ENCODE measurements around the gene PROSER3.
"Not testable (repeated sequence)": the region's sequence is repeated elsewhere in the genome, so short reads cannot be mapped to it uniquely, and the experiment has no call there.

PROSER3 gene

DNA sequence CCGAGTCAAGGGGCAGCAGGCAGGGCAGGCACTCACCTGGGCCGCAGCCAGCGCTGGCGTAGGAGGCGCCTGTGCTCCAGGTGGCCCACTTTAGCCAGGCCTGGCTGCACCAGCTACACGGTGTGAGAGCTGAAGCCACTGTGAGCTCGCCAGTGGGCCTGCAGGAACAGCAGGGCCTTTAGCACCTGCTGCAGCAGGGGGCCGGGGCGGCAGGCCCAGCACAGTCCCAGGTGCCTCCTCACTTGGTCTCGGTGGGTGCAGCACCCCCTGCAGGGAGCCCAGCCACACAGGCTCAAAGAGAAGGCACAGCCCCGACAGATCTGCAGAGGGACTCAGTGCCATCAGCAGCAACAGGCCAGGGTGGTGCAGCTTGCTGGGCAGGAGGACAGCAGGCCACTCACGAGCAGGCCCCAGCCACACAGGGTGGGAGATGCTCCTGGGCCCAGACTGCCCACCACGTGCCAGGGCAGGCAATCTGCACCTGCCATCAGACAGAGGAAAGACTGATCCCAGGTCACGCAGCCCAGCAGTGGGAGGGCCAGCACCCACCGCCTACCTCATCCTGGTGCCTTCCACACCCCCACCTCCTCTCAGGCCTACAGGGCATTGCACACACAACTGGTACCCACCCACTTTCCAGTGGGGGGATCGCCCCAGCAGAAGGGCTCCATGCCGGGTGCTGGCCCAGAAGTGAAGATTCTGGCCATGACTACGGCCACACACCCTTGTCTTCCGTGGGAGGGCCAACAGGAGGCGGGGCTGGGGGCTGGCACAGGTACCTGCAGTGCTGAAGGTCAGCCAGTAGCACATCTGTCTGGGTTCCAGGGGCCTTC lies 33.2 kb downstream of the PROSER3 start:
- Histone ChIP-seq H3K4me3 (ENCODE audit: low read length) (no peak overlapping the region), H3K36me3 (ENCODE audit: control insufficient read depth, insufficient read depth, low read length) (no peaks in the 10 kb centered on the region), H3K4me1 (ENCODE audit: control insufficient read depth, insufficient read depth, low read length) (no peaks in the 10 kb centered on the region), H3K27ac (ENCODE audit: low read depth, low read length) (no peak overlapping the region), H3K9ac (ENCODE audit: low read length) (no peak overlapping the region), H3K27me3 (ENCODE audit: control insufficient read depth, insufficient read depth, low read length) (no peaks in the 10 kb centered on the region)

DNA sequence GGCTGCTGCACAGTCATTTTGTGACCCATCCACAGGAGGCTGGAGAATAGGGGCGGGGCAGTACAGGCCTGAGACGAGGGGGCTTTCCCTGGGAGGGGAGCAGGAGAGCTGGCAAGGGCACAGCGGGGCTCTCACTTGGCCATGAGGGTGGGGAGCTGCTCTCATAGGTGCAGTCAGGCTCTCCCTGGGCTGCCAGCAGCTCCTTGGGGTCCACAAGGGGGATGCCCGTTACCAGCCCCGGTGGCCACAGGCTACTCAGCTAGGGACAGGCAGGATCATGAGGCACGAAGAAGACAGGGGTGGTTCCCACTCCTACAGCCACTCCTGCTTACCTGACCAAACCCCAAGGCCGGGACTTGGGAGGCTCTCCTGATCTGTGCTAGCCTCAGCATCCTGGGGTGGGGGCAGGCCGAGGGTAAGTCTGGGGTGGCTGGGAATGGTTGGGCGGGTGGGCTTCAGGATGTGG lies 33.9 kb downstream of the PROSER3 start:
- Histone ChIP-seq H3K36me3 (ENCODE audit: control insufficient read depth, insufficient read depth, low read length) (no peaks in the 10 kb centered on the region), H3K4me1 (ENCODE audit: control insufficient read depth, insufficient read depth, low read length) (no peaks in the 10 kb centered on the region), H3K27ac (ENCODE audit: low read depth, low read length) (no peak overlapping the region), H3K27me3 (ENCODE audit: control insufficient read depth, insufficient read depth, low read length) (peaks cover 6% of the 10 kb centered on the region), H3K4me3 (ENCODE audit: low read length) (no peak overlapping the region), H3K9ac (ENCODE audit: low read length) (no peak overlapping the region)

DNA sequence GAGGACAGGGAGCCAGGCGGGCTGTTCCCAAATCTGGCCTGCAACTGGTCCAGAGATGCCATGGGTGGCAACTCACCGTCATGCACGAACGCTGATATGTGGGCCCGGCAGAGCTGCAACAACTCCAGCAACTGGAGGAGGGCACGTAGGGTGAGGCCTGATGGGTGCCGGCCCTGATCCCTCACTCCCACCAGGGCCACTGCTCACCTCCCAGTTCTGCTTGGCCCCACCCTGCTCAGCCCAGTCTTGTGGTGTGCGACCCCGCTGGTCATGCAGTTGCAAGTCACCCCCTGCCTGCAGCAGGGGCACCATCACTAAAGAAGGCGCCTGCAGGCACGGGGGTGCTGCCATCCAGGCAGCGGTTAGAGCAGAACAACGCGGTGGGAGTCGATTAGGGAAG lies 34.3 kb downstream of the PROSER3 start:
- H3K27me3 ChIP-seq (ENCODE audit: control insufficient read depth, insufficient read depth, low read length), result peaks cover 7% of the 10 kb centered on the region
- H3K4me3 ChIP-seq (ENCODE audit: low read length), result no peak overlapping the region
- H3K4me1 ChIP-seq (ENCODE audit: control insufficient read depth, insufficient read depth, low read length), result no peaks in the 10 kb centered on the region
- H3K9ac ChIP-seq (ENCODE audit: low read length), result no peak overlapping the region
- no peak overlapping the region for H3K27ac ChIP-seq (ENCODE audit: low read depth, low read length)
- no peaks in the 10 kb centered on the region for H3K36me3 ChIP-seq (ENCODE audit: control insufficient read depth, insufficient read depth, low read length)

DNA sequence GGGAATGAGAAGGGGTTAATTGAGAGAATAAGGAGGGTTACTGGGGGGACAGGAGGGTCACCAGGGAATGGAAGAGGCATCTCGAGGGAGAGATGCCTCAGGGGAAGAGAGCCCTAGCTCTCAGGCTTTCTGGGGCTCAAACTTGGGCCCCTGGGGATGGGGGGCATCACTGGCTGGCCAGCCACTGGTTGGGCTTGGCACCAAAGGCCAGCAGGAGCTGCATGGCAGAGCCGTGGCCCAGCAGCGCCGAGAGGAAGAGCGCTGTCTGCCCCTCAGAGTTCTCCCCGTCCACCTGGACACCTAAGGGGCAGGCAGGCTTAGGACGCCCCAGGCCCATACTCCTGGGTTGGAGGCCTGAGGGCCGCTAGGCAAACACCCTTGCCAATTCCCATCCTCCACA lies 34.9 kb downstream of the PROSER3 start:
- H3K27ac ChIP-seq (ENCODE audit: low read depth, low read length), result no peak overlapping the region
- H3K9ac ChIP-seq (ENCODE audit: low read length), result no peak overlapping the region
- no peaks in the 10 kb centered on the region for H3K36me3 ChIP-seq (ENCODE audit: control insufficient read depth, insufficient read depth, low read length)
- no peak overlapping the region for H3K4me3 ChIP-seq (ENCODE audit: low read length)
- H3K4me1 ChIP-seq (ENCODE audit: control insufficient read depth, insufficient read depth, low read length), result no peaks in the 10 kb centered on the region
- peaks cover 11% of the 10 kb centered on the region for H3K27me3 ChIP-seq (ENCODE audit: control insufficient read depth, insufficient read depth, low read length)

DNA sequence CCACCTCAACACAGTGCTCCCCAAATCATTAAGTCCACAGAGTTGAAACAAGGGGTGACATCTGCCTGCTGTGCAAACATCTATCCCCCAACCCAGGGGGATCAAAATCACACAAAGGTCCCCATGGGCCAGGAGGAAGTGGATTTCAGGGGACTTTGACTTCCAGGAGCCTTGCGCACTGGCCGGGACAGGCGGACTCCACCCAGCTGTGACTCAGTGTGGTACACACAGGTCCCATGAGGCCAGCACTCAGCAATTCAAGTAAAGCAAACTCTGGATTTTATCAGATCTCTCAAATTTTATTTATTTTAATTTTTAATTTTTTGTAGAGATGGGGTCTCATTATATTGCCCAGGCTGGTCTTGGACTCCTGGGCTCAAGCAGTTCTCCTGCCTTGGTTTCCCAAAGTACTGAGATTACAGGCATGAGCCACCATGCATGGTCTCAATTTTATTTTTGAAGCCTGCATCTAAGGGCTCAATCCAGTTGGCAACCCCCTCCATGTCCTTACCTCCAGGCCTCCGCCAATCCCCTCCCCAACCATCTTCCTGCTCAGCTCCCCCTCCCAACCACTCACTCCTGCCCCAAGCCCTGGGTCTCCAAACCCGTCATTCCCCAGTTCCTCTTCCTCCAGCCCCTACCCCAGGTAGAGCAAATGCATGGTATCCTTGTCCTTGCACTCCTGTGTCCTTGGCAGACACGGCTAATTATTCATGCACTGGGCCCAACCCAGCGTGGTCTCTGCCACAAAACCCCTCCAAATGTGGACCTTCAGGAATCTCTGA lies 35.6 kb downstream of the PROSER3 start:
- Histone ChIP-seq H3K27me3 (ENCODE audit: control insufficient read depth, insufficient read depth, low read length) (peaks cover 12% of the 10 kb centered on the region), H3K4me3 (ENCODE audit: low read length) (no peak overlapping the region), H3K27ac (ENCODE audit: low read depth, low read length) (no peak overlapping the region), H3K36me3 (ENCODE audit: control insufficient read depth, insufficient read depth, low read length) (no peaks in the 10 kb centered on the region), H3K9ac (ENCODE audit: low read length) (no peak overlapping the region), H3K4me1 (ENCODE audit: control insufficient read depth, insufficient read depth, low read length) (no peaks in the 10 kb centered on the region)

DNA sequence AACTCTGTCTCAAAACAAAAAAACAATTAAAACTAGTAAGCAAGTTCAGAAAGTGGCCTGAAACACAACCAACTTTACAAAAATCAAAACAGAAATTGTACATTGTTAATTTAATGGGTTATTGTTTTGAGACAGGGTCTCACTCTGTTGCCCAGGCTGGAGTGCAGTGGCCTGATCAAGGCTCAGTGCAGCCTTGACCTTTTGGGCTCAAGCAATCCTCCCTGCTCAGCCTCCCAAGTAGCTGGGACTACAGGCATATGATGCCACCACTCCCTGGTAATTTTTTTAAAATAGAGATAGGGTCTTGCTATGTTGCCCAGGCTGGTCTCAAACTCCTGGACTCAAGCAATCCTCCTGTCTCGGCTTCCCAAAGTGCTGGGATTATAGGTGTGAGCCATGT lies 37.6 kb downstream of the PROSER3 start:
- not testable (repeated sequence) for H3K27ac ChIP-seq (ENCODE audit: low read depth, low read length); H3K36me3 ChIP-seq (ENCODE audit: control insufficient read depth, insufficient read depth, low read length); H3K9ac ChIP-seq (ENCODE audit: low read length); H3K4me3 ChIP-seq (ENCODE audit: low read length); H3K4me1 ChIP-seq (ENCODE audit: control insufficient read depth, insufficient read depth, low read length)
- peaks cover 12% of the 10 kb centered on the region for H3K27me3 ChIP-seq (ENCODE audit: control insufficient read depth, insufficient read depth, low read length)

DNA sequence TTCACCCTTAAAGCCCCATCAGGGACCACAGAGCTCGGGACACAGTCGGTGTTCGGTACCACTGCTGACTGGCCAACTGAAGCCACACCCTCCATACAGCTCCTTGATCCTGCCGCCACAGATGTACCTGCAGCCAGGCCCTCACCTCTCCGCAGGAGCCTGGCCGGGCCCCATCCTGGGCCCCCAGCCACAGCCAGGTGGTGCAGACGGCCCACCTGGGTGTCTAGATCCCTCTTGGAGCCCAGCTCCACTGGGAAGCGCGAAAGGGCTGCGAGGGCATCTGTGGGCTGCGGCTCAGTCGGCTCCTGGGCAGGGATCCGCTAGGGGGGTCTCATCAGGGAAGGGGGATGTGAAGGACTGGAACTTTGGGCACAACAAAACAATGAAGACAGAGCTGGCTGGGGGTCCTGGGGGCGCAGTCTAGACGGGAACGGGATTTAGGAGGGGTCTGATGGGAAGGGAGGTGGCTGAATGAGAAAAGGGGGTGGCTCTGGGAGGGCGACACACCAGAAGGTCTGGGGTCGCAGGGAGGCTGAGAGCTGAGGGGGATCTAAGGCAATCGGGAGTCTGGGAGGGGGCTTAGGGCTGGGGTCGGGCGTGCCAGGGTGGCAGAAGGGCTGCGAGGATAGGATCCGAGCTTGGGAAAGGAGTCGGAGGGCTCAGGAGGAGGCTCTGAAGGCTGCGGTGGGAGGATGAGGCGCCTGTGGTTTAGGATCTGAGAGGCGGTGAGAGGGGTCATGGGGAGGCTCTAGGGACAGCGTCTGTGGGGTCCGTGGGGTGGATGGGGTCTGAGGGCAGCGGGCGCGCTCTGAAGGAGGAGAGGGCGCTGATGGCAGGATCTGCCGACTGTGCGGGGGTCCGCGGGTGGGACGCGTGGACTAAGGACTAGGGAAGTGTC lies 38.9 kb downstream of the PROSER3 start:
- Histone ChIP-seq H3K36me3 (ENCODE audit: control insufficient read depth, insufficient read depth, low read length) (no peaks in the 10 kb centered on the region), H3K9ac (ENCODE audit: low read length) (no peak overlapping the region), H3K27me3 (ENCODE audit: control insufficient read depth, insufficient read depth, low read length) (peaks cover 12% of the 10 kb centered on the region), H3K27ac (ENCODE audit: low read depth, low read length) (no peak overlapping the region), H3K4me1 (ENCODE audit: control insufficient read depth, insufficient read depth, low read length) (no peaks in the 10 kb centered on the region), H3K4me3 (ENCODE audit: low read length) (no peak overlapping the region)

DNA sequence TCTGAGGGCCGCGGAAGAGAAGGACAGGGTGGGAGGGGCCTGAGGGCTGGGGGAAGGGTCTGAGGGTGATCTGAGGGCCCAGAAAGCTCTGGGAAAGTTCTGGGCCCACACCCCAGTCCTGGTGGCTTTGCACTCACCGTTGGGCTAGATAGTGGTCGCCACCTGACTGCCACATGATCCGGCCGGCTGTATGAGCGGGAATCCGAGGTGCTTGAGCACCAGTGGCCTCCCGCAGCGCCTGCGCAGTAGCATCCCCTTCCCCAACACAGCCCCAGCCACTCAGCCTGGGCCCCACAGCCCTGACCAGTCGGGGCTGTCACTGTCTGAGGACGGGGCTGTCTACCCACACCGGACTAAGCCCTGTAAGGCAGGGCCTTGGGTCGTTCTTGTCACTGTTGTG lies 39.7 kb downstream of the PROSER3 start:
- Histone ChIP-seq H3K9ac (ENCODE audit: low read length) (no peak overlapping the region), H3K27ac (ENCODE audit: low read depth, low read length) (no peak overlapping the region), H3K27me3 (ENCODE audit: control insufficient read depth, insufficient read depth, low read length) (peaks cover 12% of the 10 kb centered on the region), H3K4me1 (ENCODE audit: control insufficient read depth, insufficient read depth, low read length) (no peaks in the 10 kb centered on the region), H3K36me3 (ENCODE audit: control insufficient read depth, insufficient read depth, low read length) (no peaks in the 10 kb centered on the region), H3K4me3 (ENCODE audit: low read length) (no peak overlapping the region)

DNA sequence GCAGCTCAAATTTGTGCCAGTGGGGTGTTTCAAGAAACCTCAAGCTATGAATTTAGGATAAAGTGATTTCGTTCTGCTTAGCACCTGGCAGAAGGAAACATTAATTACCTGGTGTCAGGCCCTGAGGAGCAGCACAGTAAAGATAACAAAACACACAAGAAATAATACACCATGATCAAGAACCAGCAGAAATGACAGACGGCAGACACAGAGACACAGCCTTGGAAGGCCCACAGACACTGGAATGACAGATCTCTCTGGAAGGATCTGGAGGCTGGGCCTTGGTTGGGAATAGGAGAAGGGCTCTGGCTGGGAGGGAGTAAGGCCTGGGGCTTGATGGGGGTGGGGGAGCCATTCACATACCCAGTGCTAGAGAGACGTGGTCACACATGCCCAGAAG lies 43.9 kb downstream of the PROSER3 start:
- H3K27me3 ChIP-seq (ENCODE audit: control insufficient read depth, insufficient read depth, low read length), result peaks cover 6% of the 10 kb centered on the region
- no peak overlapping the region for H3K9ac ChIP-seq (ENCODE audit: low read length)
- no peaks in the 10 kb centered on the region for H3K4me1 ChIP-seq (ENCODE audit: control insufficient read depth, insufficient read depth, low read length)
- H3K27ac ChIP-seq (ENCODE audit: low read depth, low read length), result no peak overlapping the region
- H3K36me3 ChIP-seq (ENCODE audit: control insufficient read depth, insufficient read depth, low read length), result no peaks in the 10 kb centered on the region
- no peak overlapping the region for H3K4me3 ChIP-seq (ENCODE audit: low read length)

DNA sequence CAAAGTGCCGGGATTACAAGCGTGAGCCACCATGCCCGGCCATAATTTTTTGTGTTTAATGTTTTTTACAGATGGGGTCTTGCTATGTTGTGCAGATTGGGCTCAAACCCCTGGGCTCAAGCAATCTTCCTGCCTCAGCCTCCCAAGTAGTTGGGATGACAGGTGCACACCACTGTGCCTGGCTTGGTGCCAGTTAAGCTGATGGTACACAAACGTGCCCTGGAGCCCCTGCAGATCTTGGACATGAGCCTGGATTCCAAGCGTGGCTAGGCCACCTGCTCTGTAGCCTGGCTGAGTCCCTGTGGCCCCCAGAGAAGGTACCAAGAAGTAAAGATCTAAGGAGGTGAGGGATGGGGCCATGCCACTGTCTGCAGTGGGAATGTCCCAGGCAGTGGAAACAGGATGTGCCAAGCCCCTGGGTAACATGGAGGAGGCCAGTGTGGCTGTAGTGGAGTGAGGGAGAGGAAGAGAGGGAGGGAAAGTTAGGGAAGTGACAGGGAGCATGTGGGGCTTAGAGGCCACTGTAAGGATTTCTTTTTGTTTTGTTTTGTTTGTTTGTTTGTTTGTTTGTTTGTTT lies 47.6 kb downstream of the PROSER3 start:
- no peaks in the 10 kb centered on the region for H3K27me3 ChIP-seq (ENCODE audit: control insufficient read depth, insufficient read depth, low read length)

DNA sequence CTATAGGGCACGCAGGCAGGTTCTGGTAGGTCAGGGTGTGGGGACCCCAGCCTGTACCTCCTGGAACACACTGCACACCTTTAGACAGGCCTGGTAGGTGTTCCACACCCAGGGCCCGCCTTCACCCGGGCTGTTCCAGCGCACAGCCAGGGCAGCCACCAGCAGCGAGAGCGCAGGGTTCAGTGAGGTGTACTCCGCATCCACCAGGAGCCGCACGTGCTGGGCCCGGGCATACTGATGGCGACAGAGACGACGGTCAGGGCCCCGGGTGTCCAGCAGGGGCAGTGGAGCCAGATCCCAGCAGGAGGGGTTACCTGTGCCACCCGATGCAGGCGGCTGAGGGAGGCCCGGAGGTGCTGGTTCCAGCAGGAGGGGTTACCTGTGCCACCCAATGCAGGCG lies 48.6 kb downstream of the PROSER3 start:
- Histone ChIP-seq H3K27me3 (ENCODE audit: control insufficient read depth, insufficient read depth, low read length) (no peaks in the 10 kb centered on the region), H3K27ac (ENCODE audit: low read depth, low read length) (no peak overlapping the region), H3K36me3 (ENCODE audit: control insufficient read depth, insufficient read depth, low read length) (no peaks in the 10 kb centered on the region), H3K4me3 (ENCODE audit: low read length) (no peak overlapping the region), H3K4me1 (ENCODE audit: control insufficient read depth, insufficient read depth, low read length) (no peaks in the 10 kb centered on the region), H3K9ac (ENCODE audit: low read length) (no peak overlapping the region)

More for the DNA sequence above, 47.6 kb downstream of the PROSER3 start:
- no peak overlapping the region for H3K27ac ChIP-seq (ENCODE audit: low read depth, low read length)
- H3K4me3 ChIP-seq (ENCODE audit: low read length), result no peak overlapping the region
- H3K36me3 ChIP-seq (ENCODE audit: control insufficient read depth, insufficient read depth, low read length), result no peaks in the 10 kb centered on the region
- no peaks in the 10 kb centered on the region for H3K4me1 ChIP-seq (ENCODE audit: control insufficient read depth, insufficient read depth, low read length)
- no peak overlapping the region for H3K9ac ChIP-seq (ENCODE audit: low read length)

DNA sequence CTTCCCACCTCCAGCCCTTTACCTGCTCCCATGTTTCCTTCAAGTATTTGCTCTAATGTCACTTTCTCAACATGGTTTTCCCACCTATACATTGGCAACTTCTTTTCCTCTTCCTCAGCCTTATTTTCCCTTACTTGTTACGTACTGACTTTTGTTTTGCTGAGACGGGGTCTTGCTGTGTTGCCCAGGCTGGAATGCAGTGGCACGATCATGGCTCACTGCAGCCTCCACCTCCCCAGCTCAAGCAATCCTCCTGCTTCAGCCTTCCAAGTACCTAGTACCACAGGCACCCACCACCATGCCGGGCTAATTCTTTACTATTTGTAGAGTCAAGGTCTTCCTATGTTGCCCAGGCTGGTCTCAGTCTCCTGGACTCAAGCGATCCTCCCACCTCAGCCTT lies 49.7 kb downstream of the PROSER3 start:
- H3K36me3 ChIP-seq (ENCODE audit: control insufficient read depth, insufficient read depth, low read length), result no peaks in the 10 kb centered on the region
- no peak overlapping the region for H3K4me3 ChIP-seq (ENCODE audit: low read length)
- H3K4me1 ChIP-seq (ENCODE audit: control insufficient read depth, insufficient read depth, low read length), result no peaks in the 10 kb centered on the region
- no peak overlapping the region for H3K9ac ChIP-seq (ENCODE audit: low read length)
- no peak overlapping the region for H3K27ac ChIP-seq (ENCODE audit: low read depth, low read length)
- no peaks in the 10 kb centered on the region for H3K27me3 ChIP-seq (ENCODE audit: control insufficient read depth, insufficient read depth, low read length)

Measured in rectal smooth muscle tissue (tissue), 1 donor.